HFF-Myc (cell line): ENCODE results near the gene LIPG.
A peak's percentile ranks its signal among the peaks of the same experiment; 100 is the strongest.

Experiments used
- DNase-seq: peaks from one replicate; pipeline ENCODE4 v3.0.0-alpha.2; 2011; ENCODE audit warnings: low read depth; ENCODE audit errors: extremely low read depth
- H3K4me3 ChIP-seq: replicated peaks from 2 replicates; pipeline ENCODE4 v1.5.1; 2011; ENCODE audit warnings: low read depth, mild to moderate bottlenecking, control low read depth, low read length
- TF ChIP-seq, protein P1 (sequence below): IDR thresholded peaks from 2 replicates; pipeline ENCODE4 v1.5.1; 2012; ENCODE audit warnings: mild to moderate bottlenecking, low read depth, low read length, control low read depth; ENCODE audit errors: missing control alignments

The LIPG gene

DNA sequence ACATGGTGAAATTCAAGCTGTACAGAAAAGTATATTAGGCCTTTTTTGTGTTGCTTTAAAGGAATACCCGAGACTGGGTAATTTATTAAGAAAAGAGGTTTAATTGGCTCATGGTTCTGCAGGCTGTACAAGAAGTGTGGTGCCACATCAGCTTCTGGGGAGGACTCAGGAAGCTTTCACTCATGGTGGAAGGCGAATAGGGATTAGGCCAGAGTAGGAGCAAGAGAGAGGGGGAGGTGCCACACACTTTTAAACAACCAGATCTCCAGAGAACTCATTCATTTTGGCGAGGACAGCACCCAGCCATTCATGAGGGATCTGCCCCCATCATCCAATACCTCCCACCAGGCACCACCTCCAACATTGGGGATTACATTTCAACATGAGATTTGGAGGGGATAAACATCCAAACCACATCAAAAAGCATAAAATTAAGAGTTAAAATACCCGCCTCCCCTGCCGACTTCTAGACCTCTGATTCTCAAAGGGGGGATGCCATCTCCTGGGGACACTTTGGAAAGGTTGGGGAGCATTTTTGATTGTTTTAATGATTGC, 15.1 kb upstream of the LIPG start:
- TF ChIP-seq, protein P1, sequence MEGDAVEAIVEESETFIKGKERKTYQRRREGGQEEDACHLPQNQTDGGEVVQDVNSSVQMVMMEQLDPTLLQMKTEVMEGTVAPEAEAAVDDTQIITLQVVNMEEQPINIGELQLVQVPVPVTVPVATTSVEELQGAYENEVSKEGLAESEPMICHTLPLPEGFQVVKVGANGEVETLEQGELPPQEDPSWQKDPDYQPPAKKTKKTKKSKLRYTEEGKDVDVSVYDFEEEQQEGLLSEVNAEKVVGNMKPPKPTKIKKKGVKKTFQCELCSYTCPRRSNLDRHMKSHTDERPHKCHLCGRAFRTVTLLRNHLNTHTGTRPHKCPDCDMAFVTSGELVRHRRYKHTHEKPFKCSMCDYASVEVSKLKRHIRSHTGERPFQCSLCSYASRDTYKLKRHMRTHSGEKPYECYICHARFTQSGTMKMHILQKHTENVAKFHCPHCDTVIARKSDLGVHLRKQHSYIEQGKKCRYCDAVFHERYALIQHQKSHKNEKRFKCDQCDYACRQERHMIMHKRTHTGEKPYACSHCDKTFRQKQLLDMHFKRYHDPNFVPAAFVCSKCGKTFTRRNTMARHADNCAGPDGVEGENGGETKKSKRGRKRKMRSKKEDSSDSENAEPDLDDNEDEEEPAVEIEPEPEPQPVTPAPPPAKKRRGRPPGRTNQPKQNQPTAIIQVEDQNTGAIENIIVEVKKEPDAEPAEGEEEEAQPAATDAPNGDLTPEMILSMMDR = no peak
- no peak for DNase-seq
- no peak overlapping the region for H3K4me3 ChIP-seq

DNA sequence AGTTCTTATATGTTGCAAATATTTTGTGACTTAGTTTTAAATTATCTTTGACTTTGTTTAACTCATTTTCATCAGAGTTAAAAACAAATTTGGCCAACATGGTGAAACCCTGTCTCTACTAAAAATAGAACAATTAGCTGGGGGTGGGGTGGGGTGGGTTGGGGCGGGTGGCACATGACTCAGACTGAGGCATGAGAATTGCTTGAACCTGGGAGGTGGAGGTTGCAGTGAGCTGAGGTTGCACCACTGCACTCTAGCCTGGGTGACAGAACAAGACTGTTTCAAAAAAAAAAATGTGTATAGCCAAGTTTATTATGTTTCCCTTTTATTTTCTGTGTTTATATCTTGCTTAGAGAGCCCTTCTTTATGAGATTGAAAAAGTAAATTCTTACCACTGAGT, 14.2 kb upstream of the LIPG start:
- DNase-seq = no peak
- no peak overlapping the region for H3K4me3 ChIP-seq
- TF ChIP-seq, protein P1 = no peak

DNA sequence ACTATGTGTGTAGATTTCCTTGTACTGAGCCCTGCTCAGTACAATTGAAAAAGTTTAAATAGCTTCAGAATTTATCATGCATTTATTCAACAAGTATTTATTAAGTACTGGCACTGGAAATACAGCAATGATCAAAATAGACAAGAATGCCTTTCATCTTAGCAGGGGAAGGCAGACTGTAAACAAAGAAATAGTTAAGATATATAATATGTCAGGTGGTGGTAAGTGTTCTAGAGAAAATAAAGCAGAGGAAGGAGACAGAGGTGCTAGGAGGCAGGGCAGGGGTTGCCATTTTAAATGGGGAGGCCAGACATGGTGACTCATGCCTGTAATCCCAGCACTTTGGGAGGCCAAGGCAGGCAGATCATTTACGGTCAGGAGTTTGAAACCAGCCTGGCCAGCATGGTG, 13.6 kb upstream of the LIPG start:
- DNase-seq = peak; percentile 33
- TF ChIP-seq, protein P1 = no peak
- H3K4me3 ChIP-seq = no peak overlapping the region

DNA sequence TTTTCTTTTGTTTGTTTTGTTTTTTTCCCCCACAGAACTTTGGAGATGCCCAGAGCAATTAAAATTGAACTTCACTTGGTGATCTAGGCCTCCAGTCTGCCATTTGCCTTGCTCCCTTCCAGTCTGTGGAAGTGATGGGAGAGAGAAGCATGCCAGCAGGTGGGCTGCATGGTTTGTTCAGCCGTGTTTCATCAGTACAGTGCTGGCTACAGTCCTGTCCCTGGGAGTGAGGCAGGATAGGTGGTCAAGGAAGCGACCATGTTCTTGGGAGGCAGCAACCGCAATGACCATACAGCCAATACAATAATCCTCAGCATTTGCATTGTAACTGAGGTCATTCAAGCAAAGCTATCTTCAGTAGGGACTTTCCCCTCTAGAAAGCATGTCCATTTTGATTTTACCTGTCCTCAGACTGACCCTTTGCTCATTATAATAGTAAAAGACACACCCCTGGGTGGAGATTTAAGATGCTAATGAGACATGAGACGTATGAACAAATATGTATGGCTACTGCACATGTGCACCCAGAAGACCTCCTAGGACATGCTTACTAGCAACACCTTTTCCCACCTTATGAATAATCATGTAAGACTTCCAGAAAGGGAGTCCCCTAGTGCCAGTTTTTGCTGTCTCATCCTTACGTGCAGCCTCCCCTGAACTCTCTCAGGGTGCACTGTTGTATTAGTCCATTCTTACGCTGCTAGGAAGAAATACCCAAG, 11.1 kb upstream of the LIPG start:
- no peak overlapping the region for H3K4me3 ChIP-seq
- TF ChIP-seq, protein P1 = no peak
- DNase-seq = no peak

DNA sequence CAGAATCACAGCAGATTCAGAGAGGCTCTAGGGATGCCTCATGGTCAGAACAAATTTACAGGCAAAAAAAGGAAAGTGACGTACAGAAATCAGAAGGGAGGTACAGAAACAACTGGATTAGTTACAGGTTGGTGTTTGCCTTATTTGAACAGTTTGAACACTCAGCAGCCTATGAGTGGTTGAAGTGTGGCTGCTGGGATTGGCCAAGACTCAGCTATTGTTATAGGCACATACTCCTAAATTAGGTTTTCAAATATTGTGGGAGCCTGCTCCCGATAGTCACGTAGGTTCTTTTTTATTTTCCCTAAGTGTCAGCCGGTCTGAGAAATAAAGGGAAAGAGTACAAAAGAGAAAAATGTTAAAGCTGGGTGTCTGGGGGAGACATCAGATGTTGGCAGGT, 8.9 kb upstream of the LIPG start:
- TF ChIP-seq, protein P1 = no peak

DNA sequence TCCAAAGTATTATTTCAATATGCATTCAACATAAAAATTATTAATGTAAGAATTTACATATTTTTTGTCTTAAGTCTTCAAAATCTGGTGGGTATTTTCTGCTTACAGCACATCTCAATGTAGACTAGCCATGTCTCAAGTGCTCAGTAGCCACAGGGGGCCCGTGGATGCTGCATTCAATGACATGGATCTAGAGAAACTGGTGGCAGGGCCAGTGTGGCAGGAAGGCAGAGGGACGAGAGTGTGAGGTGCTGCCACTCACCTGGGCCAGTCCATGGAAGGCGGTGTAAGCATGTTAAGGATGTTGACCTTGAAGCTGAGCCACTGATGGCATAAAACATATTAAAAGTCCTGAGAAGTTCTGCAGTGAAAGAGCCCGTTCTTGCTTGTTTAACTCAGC, 6.2 kb upstream of the LIPG start:
- TF ChIP-seq, protein P1 = no peak
- H3K4me3 ChIP-seq = no peak overlapping the region
- DNase-seq = no peak

More for the DNA sequence above, 8.9 kb upstream of the LIPG start:
- no peak for DNase-seq
- H3K4me3 ChIP-seq = no peak overlapping the region
